Tibial nerve (tissue), 4 donors: ENCODE results near the gene CYTH3.

Experiments used
- CTCF ChIP-seq, 5 experiments: fragments of 200-600 bp in 3 of 5; fragments of 450-650 bp in 2 of 5; sonication (generic) in 3 of 5; IDR thresholded peaks; one replicate each; pipeline ENCODE4 v1.5.1; 2016 to 2019; ENCODE audit warnings: antibody characterized with exemption in 5 of 5, mild to moderate bottlenecking in 3 of 5, moderate library complexity in 2 of 5
- EP300 ChIP-seq, 2 donors: sonication (generic); formaldehyde crosslinking; IDR thresholded peaks; one replicate each; pipeline ENCODE4 v1.6.1; 2017; ENCODE audit warnings: antibody characterized with exemption in 2 of 2, mild to moderate bottlenecking in 1 of 2
- POLR2A ChIP-seq, 2 donors: fragments of 450-650 bp; IDR thresholded peaks; one replicate each; pipeline ENCODE4 v1.6.1; 2017; ENCODE audit warnings: antibody characterized with exemption in 2 of 2, mild to moderate bottlenecking in 2 of 2, moderate library complexity in 2 of 2

DNA sequence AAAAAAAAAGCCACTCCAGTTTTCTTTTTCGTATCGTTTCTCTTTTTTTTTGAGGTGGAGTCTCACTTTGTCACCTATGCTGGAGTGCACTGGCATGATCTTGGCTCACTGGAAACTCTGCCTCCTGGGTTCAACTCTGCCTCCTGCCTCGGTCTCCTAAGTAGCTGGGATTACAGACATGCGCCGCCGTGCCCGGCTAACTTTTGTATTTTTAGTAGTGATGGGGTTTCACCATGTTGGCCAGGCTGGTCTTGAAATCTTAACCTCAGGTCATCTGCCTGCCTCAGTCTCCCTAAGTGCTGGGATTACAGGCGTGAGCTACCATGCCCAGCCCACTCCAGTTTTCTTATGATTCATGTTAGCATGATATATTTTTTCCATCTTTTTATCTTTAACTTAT is 148.6 kb downstream of the CYTH3 start:
- TF ChIP-seq CTCF (IDR thresholded peaks at IDR 0.05) (no peak), EP300 (IDR thresholded peaks at IDR 0.05) (no peak), POLR2A (IDR thresholded peaks at IDR 0.05) (no peak)
